HEK293 (cell line): ENCODE measurements around the gene CADM4.

Experiments used
- EGR2 ChIP-seq: fragments of 450-650 bp; formaldehyde crosslinking; IDR thresholded peaks from 2 replicates; pipeline ENCODE4 v1.5.1; 2016; ENCODE audit warnings: low read depth, missing biosample characterization, missing genetic modification characterization
- GLI2 ChIP-seq: fragments of 450-650 bp; formaldehyde crosslinking; IDR thresholded peaks from 2 replicates; pipeline ENCODE4; 2017; ENCODE audit warnings: missing biosample characterization, missing genetic modification characterization, low read depth, borderline replicate concordance
- GLIS1 ChIP-seq: fragments of 450-650 bp; formaldehyde crosslinking; IDR thresholded peaks from 2 replicates; pipeline ENCODE4 v1.5.1; 2016; ENCODE audit warnings: missing biosample characterization, missing genetic modification characterization
- IKZF3 ChIP-seq: fragments of 450-650 bp; IDR thresholded peaks from 2 replicates; pipeline ENCODE4 v1.5.0; 2018; ENCODE audit warnings: missing biosample characterization, mild to moderate bottlenecking, missing genetic modification characterization, moderate library complexity
- KLF7 ChIP-seq: fragments of 450-650 bp; formaldehyde crosslinking; IDR thresholded peaks from 2 replicates; pipeline ENCODE4 v1.5.1; 2016; ENCODE audit warnings: missing biosample characterization, missing genetic modification characterization, borderline replicate concordance
- TRIM28 ChIP-seq: IDR thresholded peaks from 2 replicates; pipeline ENCODE4 v1.6.1; 2011; ENCODE audit warnings: low read length, control low read depth, borderline replicate concordance
- ZBTB1 ChIP-seq: fragments of 450-650 bp; formaldehyde crosslinking; IDR thresholded peaks from 2 replicates; pipeline ENCODE4 v1.5.1; 2016; ENCODE audit warnings: missing biosample characterization, missing genetic modification characterization
- ZFP69B ChIP-seq: fragments of 450-650 bp; formaldehyde crosslinking; IDR thresholded peaks from 2 replicates; pipeline ENCODE4 v1.5.1; 2016; ENCODE audit warnings: missing biosample characterization, missing genetic modification characterization
- ZNF10 ChIP-seq: fragments of 450-650 bp; formaldehyde crosslinking; IDR thresholded peaks from 2 replicates; pipeline ENCODE4 v1.5.1; 2017; ENCODE audit warnings: missing biosample characterization, missing genetic modification characterization
- ZNF112 ChIP-seq: fragments of 450-650 bp; formaldehyde crosslinking; IDR thresholded peaks from 2 replicates; pipeline ENCODE4 v1.5.0; 2017; ENCODE audit warnings: missing biosample characterization, missing genetic modification characterization
- ZNF121 ChIP-seq: fragments of 450-650 bp; formaldehyde crosslinking; IDR thresholded peaks from 2 replicates; pipeline ENCODE4 v1.5.1; 2016; ENCODE audit warnings: missing biosample characterization, missing genetic modification characterization
- ZNF24 ChIP-seq: fragments of 450-650 bp; formaldehyde crosslinking; IDR thresholded peaks from 2 replicates; pipeline ENCODE4 v1.5.1; 2016; ENCODE audit warnings: missing biosample characterization, missing genetic modification characterization
- ZNF426 ChIP-seq: fragments of 450-650 bp; formaldehyde crosslinking; IDR thresholded peaks from 2 replicates; pipeline ENCODE4 v1.5.1; 2017; ENCODE audit warnings: missing biosample characterization, missing genetic modification characterization, mild to moderate bottlenecking, inconsistent platforms, moderate library complexity
- ZNF558 ChIP-seq: fragments of 450-650 bp; formaldehyde crosslinking; IDR thresholded peaks from 2 replicates; pipeline ENCODE4 v1.5.1; 2016; ENCODE audit warnings: missing biosample characterization, missing genetic modification characterization
- ZNF654 ChIP-seq: fragments of 450-650 bp; formaldehyde crosslinking; IDR thresholded peaks from 2 replicates; pipeline ENCODE4 v1.5.1; 2016; ENCODE audit warnings: low read depth, missing biosample characterization, missing genetic modification characterization
- ZNF837 ChIP-seq: fragments of 450-650 bp; formaldehyde crosslinking; IDR thresholded peaks from 2 replicates; pipeline ENCODE4 v1.5.1; 2016; ENCODE audit warnings: missing biosample characterization, missing genetic modification characterization
- TF ChIP-seq, protein P1 (sequence below): fragments of 450-650 bp; formaldehyde crosslinking; IDR thresholded peaks from 2 replicates; pipeline ENCODE4 v1.5.1; 2016; ENCODE audit warnings: missing biosample characterization, missing genetic modification characterization
- TF ChIP-seq, protein P2 (sequence below): fragments of 450-650 bp; formaldehyde crosslinking; IDR thresholded peaks from 2 replicates; pipeline ENCODE4 v1.5.1; 2016; ENCODE audit warnings: missing biosample characterization, missing genetic modification characterization
- TF ChIP-seq, protein P3 (sequence below): fragments of 450-650 bp; formaldehyde crosslinking; IDR thresholded peaks from 2 replicates; pipeline ENCODE4 v1.5.1; 2017; ENCODE audit warnings: missing biosample characterization, missing genetic modification characterization
- TF ChIP-seq, protein P4 (sequence below): fragments of 450-650 bp; formaldehyde crosslinking; IDR thresholded peaks from 2 replicates; pipeline ENCODE4 v1.5.1; 2016; ENCODE audit warnings: missing biosample characterization, missing genetic modification characterization
- TF ChIP-seq, protein P5 (sequence below): fragments of 450-650 bp; formaldehyde crosslinking; conservative IDR thresholded peaks from 2 replicates; pipeline ENCODE4 v1.5.1; 2016; ENCODE audit warnings: low read depth, missing biosample characterization, missing genetic modification characterization
- TF ChIP-seq, protein P6 (sequence below): fragments of 450-650 bp; formaldehyde crosslinking; IDR thresholded peaks from 2 replicates; pipeline ENCODE4 v1.5.1; 2016; ENCODE audit warnings: missing biosample characterization, missing genetic modification characterization
- TF ChIP-seq, protein P7 (sequence below): fragments of 450-650 bp; formaldehyde crosslinking; IDR thresholded peaks from 2 replicates; pipeline ENCODE4 v1.5.1; 2016; ENCODE audit warnings: missing biosample characterization, missing genetic modification characterization
- TF ChIP-seq, protein P8 (sequence below): fragments of 450-650 bp; formaldehyde crosslinking; IDR thresholded peaks from 2 replicates; pipeline ENCODE4 v1.5.1; 2016; ENCODE audit warnings: missing biosample characterization, missing genetic modification characterization

The CADM4 gene

DNA sequence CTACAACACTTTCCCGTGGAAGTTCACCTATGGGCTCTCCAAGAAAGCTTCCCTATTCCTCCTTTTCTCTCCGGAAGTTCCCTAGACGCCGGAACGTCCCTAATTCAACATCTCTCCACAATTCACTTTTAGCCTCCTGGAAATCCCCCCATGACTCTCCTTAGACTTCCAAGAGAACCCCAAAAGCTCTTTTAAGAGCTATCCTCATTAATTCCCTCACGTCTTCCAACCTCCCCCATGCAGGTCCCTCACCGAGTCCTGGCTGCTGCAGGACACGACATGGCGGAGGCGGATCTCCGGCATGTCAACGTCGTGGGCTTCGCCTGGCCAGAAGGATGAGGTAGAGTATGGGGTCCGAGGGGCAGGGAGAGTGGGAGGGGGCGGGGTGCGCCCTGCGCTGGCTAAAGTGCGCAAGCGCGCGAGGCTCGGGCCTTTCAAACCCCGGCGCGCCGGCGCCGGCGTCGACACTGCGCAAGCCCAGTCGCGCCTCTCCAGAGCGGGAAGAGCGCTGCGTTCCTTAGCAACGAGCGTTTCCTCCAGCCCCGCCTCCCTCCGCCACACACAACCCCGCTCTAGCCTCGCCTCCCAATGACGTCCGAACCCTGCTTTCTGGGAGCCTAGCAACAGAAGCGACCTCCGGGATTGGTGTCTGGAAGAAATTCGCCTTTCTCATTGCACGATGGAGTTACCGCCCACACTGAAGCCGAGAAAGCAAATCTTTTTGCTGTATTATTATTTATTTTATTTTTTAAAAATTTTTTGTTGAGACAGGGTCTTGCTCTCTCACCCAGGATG is 64.3 kb downstream of the CADM4 start, which contains the start of the genes PINLYP and XRCC1 (continued):
- TF ChIP-seq KLF7 (tag by site-specific recombination) (0 out of 2 replicates have a peak, but pooled peaks have one; percentile 59), ZNF10 (tag by site-specific recombination) (no peak), IKZF3 (tag by site-specific recombination) (peak; percentile 62), ZNF24 (tag by site-specific recombination) (0 out of 2 replicates have a peak, but pooled peaks have one; percentile 29), ZNF426 (tag by site-specific recombination) (no peak), GLI2 (tag by site-specific recombination) (no peak), TRIM28 (no peak), ZNF654 (no peak; the same call in 1 of the 2 replicates), ZFP69B (peak; percentile 72; the same call in 1 of the 2 replicates), ZNF558 (tag by site-specific recombination) (peak; percentile 33; the same call in 1 of the 2 replicates), ZBTB1 (no peak), ZNF121 (tag by site-specific recombination) (no peak), GLIS1 (tag by site-specific recombination) (peak; percentile 40; the same call in 1 of the 2 replicates), ZNF837 (tag by site-specific recombination) (no peak), EGR2 (tag by site-specific recombination) (peak; percentile 75; the same call in 1 of the 2 replicates), ZNF112 (tag by site-specific recombination) (no peak)
- TF ChIP-seq, protein P1, sequence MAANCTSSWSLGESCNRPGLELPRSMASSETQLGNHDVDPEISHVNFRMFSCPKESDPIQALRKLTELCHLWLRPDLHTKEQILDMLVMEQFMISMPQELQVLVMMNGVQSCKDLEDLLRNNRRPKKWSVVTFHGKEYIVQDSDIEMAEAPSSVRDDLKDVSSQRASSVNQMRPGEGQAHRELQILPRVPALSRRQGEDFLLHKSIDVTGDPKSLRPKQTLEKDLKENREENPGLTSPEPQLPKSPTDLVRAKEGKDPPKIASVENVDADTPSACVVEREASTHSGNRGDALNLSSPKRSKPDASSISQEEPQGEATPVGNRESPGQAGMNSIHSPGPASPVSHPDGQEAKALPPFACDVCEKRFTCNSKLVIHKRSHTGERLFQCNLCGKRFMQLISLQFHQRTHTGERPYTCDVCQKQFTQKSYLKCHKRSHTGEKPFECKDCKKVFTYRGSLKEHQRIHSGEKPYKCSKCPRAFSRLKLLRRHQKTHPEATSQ (tag by site-specific recombination): no peak
- TF ChIP-seq, protein P2, sequence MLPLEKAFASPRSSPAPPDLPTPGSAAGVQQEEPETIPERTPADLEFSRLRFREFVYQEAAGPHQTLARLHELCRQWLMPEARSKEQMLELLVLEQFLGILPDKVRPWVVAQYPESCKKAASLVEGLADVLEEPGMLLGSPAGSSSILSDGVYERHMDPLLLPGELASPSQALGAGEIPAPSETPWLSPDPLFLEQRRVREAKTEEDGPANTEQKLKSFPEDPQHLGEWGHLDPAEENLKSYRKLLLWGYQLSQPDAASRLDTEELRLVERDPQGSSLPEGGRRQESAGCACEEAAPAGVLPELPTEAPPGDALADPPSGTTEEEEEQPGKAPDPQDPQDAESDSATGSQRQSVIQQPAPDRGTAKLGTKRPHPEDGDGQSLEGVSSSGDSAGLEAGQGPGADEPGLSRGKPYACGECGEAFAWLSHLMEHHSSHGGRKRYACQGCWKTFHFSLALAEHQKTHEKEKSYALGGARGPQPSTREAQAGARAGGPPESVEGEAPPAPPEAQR: no peak; the same call in 1 of the 2 replicates
- TF ChIP-seq, protein P3, sequence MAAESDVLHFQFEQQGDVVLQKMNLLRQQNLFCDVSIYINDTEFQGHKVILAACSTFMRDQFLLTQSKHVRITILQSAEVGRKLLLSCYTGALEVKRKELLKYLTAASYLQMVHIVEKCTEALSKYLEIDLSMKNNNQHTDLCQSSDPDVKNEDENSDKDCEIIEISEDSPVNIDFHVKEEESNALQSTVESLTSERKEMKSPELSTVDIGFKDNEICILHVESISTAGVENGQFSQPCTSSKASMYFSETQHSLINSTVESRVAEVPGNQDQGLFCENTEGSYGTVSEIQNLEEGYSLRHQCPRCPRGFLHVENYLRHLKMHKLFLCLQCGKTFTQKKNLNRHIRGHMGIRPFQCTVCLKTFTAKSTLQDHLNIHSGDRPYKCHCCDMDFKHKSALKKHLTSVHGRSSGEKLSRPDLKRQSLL (tag by site-specific recombination): no peak
- TF ChIP-seq, protein P4, sequence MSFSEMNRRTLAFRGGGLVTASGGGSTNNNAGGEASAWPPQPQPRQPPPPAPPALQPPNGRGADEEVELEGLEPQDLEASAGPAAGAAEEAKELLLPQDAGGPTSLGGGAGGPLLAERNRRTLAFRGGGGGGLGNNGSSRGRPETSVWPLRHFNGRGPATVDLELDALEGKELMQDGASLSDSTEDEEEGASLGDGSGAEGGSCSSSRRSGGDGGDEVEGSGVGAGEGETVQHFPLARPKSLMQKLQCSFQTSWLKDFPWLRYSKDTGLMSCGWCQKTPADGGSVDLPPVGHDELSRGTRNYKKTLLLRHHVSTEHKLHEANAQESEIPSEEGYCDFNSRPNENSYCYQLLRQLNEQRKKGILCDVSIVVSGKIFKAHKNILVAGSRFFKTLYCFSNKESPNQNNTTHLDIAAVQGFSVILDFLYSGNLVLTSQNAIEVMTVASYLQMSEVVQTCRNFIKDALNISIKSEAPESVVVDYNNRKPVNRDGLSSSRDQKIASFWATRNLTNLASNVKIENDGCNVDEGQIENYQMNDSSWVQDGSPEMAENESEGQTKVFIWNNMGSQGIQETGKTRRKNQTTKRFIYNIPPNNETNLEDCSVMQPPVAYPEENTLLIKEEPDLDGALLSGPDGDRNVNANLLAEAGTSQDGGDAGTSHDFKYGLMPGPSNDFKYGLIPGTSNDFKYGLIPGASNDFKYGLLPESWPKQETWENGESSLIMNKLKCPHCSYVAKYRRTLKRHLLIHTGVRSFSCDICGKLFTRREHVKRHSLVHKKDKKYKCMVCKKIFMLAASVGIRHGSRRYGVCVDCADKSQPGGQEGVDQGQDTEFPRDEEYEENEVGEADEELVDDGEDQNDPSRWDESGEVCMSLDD: peak; percentile 94
- TF ChIP-seq, protein P5, sequence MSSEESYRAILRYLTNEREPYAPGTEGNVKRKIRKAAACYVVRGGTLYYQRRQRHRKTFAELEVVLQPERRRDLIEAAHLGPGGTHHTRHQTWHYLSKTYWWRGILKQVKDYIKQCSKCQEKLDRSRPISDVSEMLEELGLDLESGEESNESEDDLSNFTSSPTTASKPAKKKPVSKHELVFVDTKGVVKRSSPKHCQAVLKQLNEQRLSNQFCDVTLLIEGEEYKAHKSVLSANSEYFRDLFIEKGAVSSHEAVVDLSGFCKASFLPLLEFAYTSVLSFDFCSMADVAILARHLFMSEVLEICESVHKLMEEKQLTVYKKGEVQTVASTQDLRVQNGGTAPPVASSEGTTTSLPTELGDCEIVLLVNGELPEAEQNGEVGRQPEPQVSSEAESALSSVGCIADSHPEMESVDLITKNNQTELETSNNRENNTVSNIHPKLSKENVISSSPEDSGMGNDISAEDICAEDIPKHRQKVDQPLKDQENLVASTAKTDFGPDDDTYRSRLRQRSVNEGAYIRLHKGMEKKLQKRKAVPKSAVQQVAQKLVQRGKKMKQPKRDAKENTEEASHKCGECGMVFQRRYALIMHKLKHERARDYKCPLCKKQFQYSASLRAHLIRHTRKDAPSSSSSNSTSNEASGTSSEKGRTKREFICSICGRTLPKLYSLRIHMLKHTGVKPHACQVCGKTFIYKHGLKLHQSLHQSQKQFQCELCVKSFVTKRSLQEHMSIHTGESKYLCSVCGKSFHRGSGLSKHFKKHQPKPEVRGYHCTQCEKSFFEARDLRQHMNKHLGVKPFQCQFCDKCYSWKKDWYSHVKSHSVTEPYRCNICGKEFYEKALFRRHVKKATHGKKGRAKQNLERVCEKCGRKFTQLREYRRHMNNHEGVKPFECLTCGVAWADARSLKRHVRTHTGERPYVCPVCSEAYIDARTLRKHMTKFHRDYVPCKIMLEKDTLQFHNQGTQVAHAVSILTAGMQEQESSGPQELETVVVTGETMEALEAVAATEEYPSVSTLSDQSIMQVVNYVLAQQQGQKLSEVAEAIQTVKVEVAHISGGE (tag by site-specific recombination): peak; percentile 73
- TF ChIP-seq, protein P6, sequence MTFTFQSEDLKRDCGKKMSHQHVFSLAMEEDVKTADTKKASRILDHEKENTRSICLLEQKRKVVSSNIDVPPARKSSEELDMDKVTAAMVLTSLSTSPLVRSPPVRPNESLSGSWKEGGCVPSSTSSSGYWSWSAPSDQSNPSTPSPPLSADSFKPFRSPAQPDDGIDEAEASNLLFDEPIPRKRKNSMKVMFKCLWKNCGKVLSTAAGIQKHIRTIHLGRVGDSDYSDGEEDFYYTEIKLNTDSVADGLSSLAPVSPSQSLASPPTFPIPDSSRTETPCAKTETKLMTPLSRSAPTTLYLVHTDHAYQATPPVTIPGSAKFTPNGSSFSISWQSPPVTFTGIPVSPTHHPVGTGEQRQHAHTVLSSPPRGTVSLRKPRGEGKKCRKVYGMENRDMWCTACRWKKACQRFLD (tag by site-specific recombination): no peak
- TF ChIP-seq, protein P7, sequence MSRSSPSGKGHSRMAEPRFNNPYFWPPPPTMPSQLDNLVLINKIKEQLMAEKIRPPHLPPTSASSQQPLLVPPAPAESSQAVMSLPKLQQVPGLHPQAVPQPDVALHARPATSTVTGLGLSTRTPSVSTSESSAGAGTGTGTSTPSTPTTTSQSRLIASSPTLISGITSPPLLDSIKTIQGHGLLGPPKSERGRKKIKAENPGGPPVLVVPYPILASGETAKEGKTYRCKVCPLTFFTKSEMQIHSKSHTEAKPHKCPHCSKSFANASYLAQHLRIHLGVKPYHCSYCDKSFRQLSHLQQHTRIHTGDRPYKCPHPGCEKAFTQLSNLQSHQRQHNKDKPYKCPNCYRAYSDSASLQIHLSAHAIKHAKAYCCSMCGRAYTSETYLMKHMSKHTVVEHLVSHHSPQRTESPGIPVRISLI (tag by site-specific recombination): no peak
- TF ChIP-seq, protein P8, sequence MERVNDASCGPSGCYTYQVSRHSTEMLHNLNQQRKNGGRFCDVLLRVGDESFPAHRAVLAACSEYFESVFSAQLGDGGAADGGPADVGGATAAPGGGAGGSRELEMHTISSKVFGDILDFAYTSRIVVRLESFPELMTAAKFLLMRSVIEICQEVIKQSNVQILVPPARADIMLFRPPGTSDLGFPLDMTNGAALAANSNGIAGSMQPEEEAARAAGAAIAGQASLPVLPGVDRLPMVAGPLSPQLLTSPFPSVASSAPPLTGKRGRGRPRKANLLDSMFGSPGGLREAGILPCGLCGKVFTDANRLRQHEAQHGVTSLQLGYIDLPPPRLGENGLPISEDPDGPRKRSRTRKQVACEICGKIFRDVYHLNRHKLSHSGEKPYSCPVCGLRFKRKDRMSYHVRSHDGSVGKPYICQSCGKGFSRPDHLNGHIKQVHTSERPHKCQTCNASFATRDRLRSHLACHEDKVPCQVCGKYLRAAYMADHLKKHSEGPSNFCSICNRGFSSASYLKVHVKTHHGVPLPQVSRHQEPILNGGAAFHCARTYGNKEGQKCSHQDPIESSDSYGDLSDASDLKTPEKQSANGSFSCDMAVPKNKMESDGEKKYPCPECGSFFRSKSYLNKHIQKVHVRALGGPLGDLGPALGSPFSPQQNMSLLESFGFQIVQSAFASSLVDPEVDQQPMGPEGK (tag by site-specific recombination): peak; percentile 82
